C4-2B (cell line): Measurements from ENCODE around the gene COX5B.
"Not testable (repeated sequence)": the region's sequence is repeated elsewhere in the genome, so short reads cannot be mapped to it uniquely, and the experiment has no call there.

Source experiments
- CTCF ChIP-seq: fragments of 450-650 bp; conservative IDR thresholded peaks from 2 replicates; pipeline ENCODE4 v1.5.1; 2017; ENCODE audit warnings: mild to moderate bottlenecking
- ZFX ChIP-seq: fragments of 450-650 bp; IDR thresholded peaks from 2 replicates; pipeline ENCODE4 v1.6.1; 2017

GRCh38 chr2:97672606-97673140 lies 26.8 kb downstream of the COX5B start:
- not testable (repeated sequence) for TF ChIP-seq CTCF, ZFX
